ENCODE results near the gene KCNN3.

The KCNN3 gene

GRCh38 chr1:154876842-154877369 is 6.8 kb upstream of the KCNN3 start:
- no peaks in the 10 kb centered on the region for H3K36me3 ChIP-seq (ENCODE audit: control insufficient read depth, insufficient read depth, low read length)
- no peak overlapping the region for H3K4me3 ChIP-seq (ENCODE audit: low read length)
- no peaks in the 10 kb centered on the region for H3K9me3 ChIP-seq (ENCODE audit: control insufficient read depth, low read length)
- H3K27me3 ChIP-seq (ENCODE audit: control insufficient read depth, insufficient read depth, low read length), result no peaks in the 10 kb centered on the region
- peaks cover 12% of the 10 kb centered on the region for H3K4me1 ChIP-seq (ENCODE audit: control insufficient read depth, insufficient read depth, low read length)
- H3K9ac ChIP-seq (ENCODE audit: low read length), result no peak overlapping the region

GRCh38 chr1:154874465-154874864 is 4.4 kb upstream of the KCNN3 start:
- Histone ChIP-seq H3K36me3 (ENCODE audit: control insufficient read depth, insufficient read depth, low read length) (no peaks in the 10 kb centered on the region), H3K4me1 (ENCODE audit: control insufficient read depth, insufficient read depth, low read length) (peaks cover 12% of the 10 kb centered on the region), H3K9ac (ENCODE audit: low read length) (no peak overlapping the region), H3K27me3 (ENCODE audit: control insufficient read depth, insufficient read depth, low read length) (peaks cover 6% of the 10 kb centered on the region), H3K9me3 (ENCODE audit: control insufficient read depth, low read length) (no peaks in the 10 kb centered on the region), H3K4me3 (ENCODE audit: low read length) (no peak overlapping the region)

DNA sequence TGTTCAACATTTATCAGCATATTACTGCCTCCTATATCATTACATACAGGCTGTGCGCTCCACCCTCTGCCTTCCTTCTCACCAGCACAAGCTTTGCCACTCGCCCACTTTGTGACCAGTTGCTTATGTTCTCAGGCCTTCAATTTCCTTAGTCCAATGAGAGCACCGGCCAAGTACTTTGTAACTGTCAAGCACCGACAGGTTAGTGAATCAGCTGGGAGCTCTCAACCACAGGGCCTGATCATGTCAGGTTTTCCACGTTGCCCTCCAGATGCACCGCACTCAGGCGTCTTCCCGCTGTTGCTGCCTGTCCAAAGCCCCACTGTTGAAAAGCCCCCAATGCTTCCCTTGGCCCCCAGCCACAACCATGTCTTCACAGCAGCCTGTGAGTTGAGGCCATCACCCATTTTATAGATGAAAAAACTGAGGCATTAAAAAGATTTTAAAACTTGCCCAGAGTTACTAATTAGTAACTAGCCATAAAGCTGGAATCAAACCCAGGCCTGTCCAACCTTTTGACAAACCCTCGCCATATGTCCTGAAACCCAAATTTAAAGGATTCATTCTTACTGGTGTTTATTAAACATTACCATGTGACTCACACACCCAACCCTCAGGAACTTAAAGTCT is 3.4 kb upstream of the KCNN3 start:
- Histone ChIP-seq H3K9me3 (ENCODE audit: control insufficient read depth, low read length) (no peaks in the 10 kb centered on the region), H3K9ac (ENCODE audit: low read length) (no peak overlapping the region), H3K4me1 (ENCODE audit: control insufficient read depth, insufficient read depth, low read length) (peaks cover 16% of the 10 kb centered on the region), H3K36me3 (ENCODE audit: control insufficient read depth, insufficient read depth, low read length) (no peaks in the 10 kb centered on the region), H3K4me3 (ENCODE audit: low read length) (no peak overlapping the region), H3K27me3 (ENCODE audit: control insufficient read depth, insufficient read depth, low read length) (peaks cover 16% of the 10 kb centered on the region)

DNA sequence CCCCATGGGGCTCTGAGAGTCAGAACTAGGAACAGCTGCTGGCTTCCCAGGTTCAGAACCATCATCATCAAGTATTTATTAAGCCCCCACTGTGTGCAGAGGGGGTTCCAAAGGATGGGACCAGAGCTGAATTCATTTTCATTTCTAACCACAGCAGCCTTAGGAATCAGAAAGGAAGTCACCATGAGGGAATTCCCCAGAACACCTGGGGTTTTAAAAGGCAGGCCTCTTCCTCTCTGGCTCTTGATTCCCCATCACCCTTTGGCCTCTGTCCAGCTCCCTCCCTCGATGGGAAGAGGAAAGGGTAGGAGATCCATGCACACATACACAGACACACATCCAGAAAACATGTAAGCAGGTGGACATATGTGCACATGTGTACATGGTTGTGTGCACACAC is 1.3 kb upstream of the KCNN3 start:
- peaks cover 4% of the 10 kb centered on the region for H3K4me1 ChIP-seq (ENCODE audit: control insufficient read depth, insufficient read depth, low read length)

DNA sequence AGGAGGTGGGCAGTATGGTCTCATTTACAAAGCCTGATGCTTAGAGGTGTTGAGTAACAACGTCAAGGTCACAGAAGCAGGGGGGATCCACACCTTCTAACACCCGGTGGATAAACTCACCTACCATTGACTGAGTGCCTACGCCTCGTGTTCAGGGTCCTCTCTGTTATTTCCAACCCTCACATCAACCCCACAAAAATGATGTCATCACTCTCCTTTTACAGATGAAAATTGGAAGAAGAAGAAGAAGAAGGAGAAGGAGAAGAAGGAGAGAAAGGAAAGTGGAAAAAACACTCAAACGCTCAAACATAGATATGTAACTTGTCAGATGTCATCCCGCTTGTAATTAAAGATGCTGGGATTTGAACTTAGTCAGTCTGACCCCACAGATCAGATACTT is 653 bp upstream of the KCNN3 start:
- H3K4me1 ChIP-seq (ENCODE audit: control insufficient read depth, insufficient read depth, low read length), result peaks cover 4% of the 10 kb centered on the region
- H3K9ac ChIP-seq (ENCODE audit: low read length), result no peak overlapping the region
- no peaks in the 10 kb centered on the region for H3K36me3 ChIP-seq (ENCODE audit: control insufficient read depth, insufficient read depth, low read length)
- peaks cover 30% of the 10 kb centered on the region for H3K27me3 ChIP-seq (ENCODE audit: control insufficient read depth, insufficient read depth, low read length)
- no peaks in the 10 kb centered on the region for H3K9me3 ChIP-seq (ENCODE audit: control insufficient read depth, low read length)
- no peak overlapping the region for H3K4me3 ChIP-seq (ENCODE audit: low read length)

More for the DNA sequence above, 1.3 kb upstream of the KCNN3 start:
- Histone ChIP-seq H3K27me3 (ENCODE audit: control insufficient read depth, insufficient read depth, low read length) (peaks cover 30% of the 10 kb centered on the region), H3K9me3 (ENCODE audit: control insufficient read depth, low read length) (no peaks in the 10 kb centered on the region), H3K36me3 (ENCODE audit: control insufficient read depth, insufficient read depth, low read length) (no peaks in the 10 kb centered on the region), H3K4me3 (ENCODE audit: low read length) (no peak overlapping the region), H3K9ac (ENCODE audit: low read length) (no peak overlapping the region)

DNA sequence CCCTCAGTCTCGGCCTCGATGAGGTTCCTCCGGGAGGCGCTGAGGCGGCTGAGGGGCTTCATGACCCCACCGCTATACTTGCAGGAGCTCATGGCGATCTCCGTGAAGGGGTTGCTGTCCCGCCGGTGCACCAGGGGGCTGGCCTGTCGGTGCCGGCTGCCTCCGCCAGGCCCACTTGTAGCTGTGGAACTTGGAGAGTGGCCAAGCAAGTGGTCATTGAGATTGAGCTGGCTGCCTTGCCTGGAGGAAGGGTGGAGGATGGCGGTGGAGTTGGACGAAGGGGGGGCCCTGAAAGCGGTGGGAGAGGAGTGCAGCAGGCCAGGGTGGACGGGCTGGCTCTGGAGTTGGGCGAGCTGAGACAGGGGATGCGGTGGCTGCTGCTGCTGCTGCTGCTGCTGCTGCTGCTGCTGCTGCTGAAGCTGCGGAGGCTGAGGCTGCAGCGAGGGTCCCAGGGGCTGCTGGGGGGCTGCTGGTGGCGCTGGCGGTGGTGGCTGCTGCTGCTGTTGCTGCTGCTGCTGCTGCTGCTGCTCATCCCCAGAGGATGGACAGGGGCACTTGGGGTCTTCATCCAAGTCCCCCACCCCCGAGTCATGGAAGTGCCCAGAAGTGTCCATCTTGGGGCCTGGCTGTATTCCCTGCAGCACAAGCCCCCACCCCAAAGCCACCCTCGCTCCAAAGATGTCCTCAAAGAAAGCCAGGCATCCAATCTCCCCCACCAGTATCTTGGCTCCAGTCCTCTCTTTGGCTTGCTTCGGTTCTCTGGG is 548 bp downstream of the KCNN3 start:
- Histone ChIP-seq H3K27me3 (ENCODE audit: control insufficient read depth, insufficient read depth, low read length) (peaks cover 34% of the 10 kb centered on the region), H3K4me3 (ENCODE audit: low read length) (no peak overlapping the region), H3K9me3 (ENCODE audit: control insufficient read depth, low read length) (no peaks in the 10 kb centered on the region), H3K9ac (ENCODE audit: low read length) (no peak overlapping the region), H3K36me3 (ENCODE audit: control insufficient read depth, insufficient read depth, low read length) (no peaks in the 10 kb centered on the region), H3K4me1 (ENCODE audit: control insufficient read depth, insufficient read depth, low read length) (peaks cover 4% of the 10 kb centered on the region)

- H3K4me3 ChIP-seq (ENCODE audit: low read length), result no peak overlapping the region
- no peak overlapping the region for H3K9ac ChIP-seq (ENCODE audit: low read length)
- H3K9me3 ChIP-seq (ENCODE audit: control insufficient read depth, low read length), result no peaks in the 10 kb centered on the region
- H3K4me1 ChIP-seq (ENCODE audit: control insufficient read depth, insufficient read depth, low read length), result peaks cover 4% of the 10 kb centered on the region
- H3K27me3 ChIP-seq (ENCODE audit: control insufficient read depth, insufficient read depth, low read length), result peaks cover 35% of the 10 kb centered on the region
- H3K36me3 ChIP-seq (ENCODE audit: control insufficient read depth, insufficient read depth, low read length), result no peaks in the 10 kb centered on the region
Observed at GRCh38 chr1:154867841-154868605, 2.1 kb downstream of the KCNN3 start.

GRCh38 chr1:154867064-154867825 is 2.8 kb downstream of the KCNN3 start:
- peaks cover 4% of the 10 kb centered on the region for H3K4me1 ChIP-seq (ENCODE audit: control insufficient read depth, insufficient read depth, low read length)
- peaks cover 39% of the 10 kb centered on the region for H3K27me3 ChIP-seq (ENCODE audit: control insufficient read depth, insufficient read depth, low read length)
- no peak overlapping the region for H3K9ac ChIP-seq (ENCODE audit: low read length)
- H3K9me3 ChIP-seq (ENCODE audit: control insufficient read depth, low read length), result no peaks in the 10 kb centered on the region
- H3K4me3 ChIP-seq (ENCODE audit: low read length), result no peak overlapping the region
- no peaks in the 10 kb centered on the region for H3K36me3 ChIP-seq (ENCODE audit: control insufficient read depth, insufficient read depth, low read length)

DNA sequence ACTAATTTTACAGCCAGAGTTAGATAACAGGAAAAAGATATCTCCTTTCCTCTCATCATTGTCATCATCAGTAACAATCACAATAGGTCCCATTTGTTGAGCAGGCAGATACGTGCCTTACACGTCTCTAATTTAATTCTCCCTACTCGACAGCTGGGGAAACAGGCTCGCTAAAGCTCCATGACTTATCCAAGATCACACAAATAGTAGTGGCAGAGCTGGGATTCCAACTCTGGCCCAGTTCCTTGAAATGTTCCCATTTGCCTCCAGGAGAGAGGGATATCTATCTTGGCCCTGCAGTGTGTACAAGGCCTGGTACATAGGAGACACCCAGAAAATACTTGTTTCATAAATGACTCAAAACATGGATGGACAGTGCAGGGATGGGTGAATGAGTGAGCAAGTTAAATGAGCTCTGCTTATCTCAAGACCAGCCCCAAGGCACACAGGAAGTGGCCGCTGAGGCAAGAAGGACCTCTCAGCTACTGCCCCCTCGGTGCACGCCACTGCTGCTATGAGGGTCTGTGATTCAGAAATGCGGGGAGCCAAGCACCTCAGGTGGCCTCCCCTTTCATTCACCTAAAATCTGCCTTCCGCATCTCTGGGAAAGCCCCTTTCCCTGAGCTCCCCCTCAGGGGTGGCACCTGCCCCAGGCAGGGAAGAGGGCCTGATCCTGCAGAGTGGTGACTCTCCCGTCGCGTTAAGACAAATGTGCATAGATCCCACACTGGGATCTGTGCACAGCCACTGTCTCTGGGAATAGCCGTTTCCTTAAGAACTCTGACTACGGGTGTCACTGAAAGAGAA is 3.6 kb downstream of the KCNN3 start:
- H3K4me3 ChIP-seq (ENCODE audit: low read length), result no peak overlapping the region
- H3K36me3 ChIP-seq (ENCODE audit: control insufficient read depth, insufficient read depth, low read length), result no peaks in the 10 kb centered on the region
- H3K9ac ChIP-seq (ENCODE audit: low read length), result no peak overlapping the region
- no peaks in the 10 kb centered on the region for H3K9me3 ChIP-seq (ENCODE audit: control insufficient read depth, low read length)
- peaks cover 46% of the 10 kb centered on the region for H3K27me3 ChIP-seq (ENCODE audit: control insufficient read depth, insufficient read depth, low read length)
- H3K4me1 ChIP-seq (ENCODE audit: control insufficient read depth, insufficient read depth, low read length), result peaks cover 4% of the 10 kb centered on the region

DNA sequence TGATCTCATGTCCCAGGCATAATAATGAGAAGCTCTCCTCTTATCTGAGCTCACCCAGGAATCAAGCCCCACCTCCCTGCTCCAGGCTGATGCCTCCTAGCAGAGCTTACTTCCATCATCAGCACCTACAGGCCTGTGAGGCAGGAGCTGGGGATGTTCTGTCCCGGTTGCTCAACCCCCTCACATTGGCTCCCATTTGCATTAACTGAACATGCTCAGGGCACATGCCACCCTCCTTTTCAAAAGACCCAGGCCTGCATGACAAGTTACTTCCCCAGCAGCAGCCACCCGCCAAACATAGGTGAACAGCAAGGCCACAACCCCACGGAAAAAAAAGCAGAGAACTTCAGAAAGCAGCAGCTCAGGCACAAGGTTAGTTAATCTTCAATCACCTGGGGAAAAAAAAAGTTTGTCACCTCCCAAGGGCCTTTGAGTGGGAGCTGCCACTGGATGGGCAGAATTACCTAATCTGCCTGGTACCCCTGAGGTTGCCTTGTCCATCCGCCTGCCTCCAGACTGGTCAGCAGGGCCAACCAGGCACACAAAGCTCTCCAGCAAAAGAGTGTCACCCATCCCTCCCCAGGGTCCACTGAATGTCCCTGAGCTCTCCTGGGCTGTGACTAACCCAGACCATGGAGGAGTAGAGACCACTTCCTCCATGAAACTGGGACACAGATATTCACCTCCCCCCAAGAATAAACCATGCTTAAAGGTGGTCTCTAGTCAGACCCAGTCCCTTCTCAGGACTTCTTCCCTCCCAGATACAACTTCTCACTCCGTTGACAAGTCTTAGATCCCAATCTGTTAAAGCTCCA is 4.4 kb downstream of the KCNN3 start:
- Histone ChIP-seq H3K4me1 (ENCODE audit: control insufficient read depth, insufficient read depth, low read length) (peaks cover 4% of the 10 kb centered on the region), H3K27me3 (ENCODE audit: control insufficient read depth, insufficient read depth, low read length) (peaks cover 46% of the 10 kb centered on the region), H3K9ac (ENCODE audit: low read length) (no peak overlapping the region), H3K9me3 (ENCODE audit: control insufficient read depth, low read length) (no peaks in the 10 kb centered on the region), H3K4me3 (ENCODE audit: low read length) (no peak overlapping the region), H3K36me3 (ENCODE audit: control insufficient read depth, insufficient read depth, low read length) (no peaks in the 10 kb centered on the region)

Measured in mucosa of stomach (tissue), 1 donor.